A549 (cell line): ENCODE data around the gene SCG5.

Experiments used
- CBX2 ChIP-seq: fragments of 200-600 bp; sonication (generic); IDR thresholded peaks from 2 replicates; pipeline ENCODE4 v1.6.1; 2016; ENCODE audit warnings: low read depth, mild to moderate bottlenecking, borderline replicate concordance
- CEBPB ChIP-seq, 2 experiments: fragments of >200 bp in 1 of 2; sonication (Bioruptor Twin) in 1 of 2; formaldehyde crosslinking in 1 of 2; IDR thresholded peaks; 2 replicates each; pipeline ENCODE4 v1.6.1; 2012 to 2016
- CHD4 ChIP-seq: fragments of 200-600 bp; sonication (generic); IDR thresholded peaks from 2 replicates; pipeline ENCODE4 v1.6.1; 2016; ENCODE audit warnings: antibody characterized with exemption, mild to moderate bottlenecking, borderline replicate concordance
- CTCF ChIP-seq: fragments of >200 bp; sonication (Bioruptor Twin); formaldehyde crosslinking; IDR thresholded peaks from 3 replicates; pipeline ENCODE4 v1.5.1; 2016
- GATA3 ChIP-seq: IDR thresholded peaks from 2 replicates; pipeline ENCODE4 v1.6.1; 2012; ENCODE audit warnings: borderline replicate concordance
- JUN ChIP-seq, 2 experiments: fragments of >200 bp; sonication (Bioruptor Twin); formaldehyde crosslinking; IDR thresholded peaks; 2 replicates in 1 of 2; 3 replicates in 1 of 2; pipeline ENCODE4 v1.6.1; 2016 to 2017
- MAFK ChIP-seq: fragments of 450-650 bp; IDR thresholded peaks from 2 replicates; pipeline ENCODE4 v1.6.1; 2014; ENCODE audit not compliant: partially characterized antibody
- NR3C1 ChIP-seq: fragments of >200 bp; sonication (Bioruptor Twin); formaldehyde crosslinking; IDR thresholded peaks from 3 replicates; pipeline ENCODE4 v1.6.1; 2017
- POLR2A ChIP-seq: IDR thresholded peaks from 2 replicates; pipeline ENCODE4 v1.6.1; 2012; ENCODE audit warnings: mild to moderate bottlenecking, low read length
- RAD21 ChIP-seq, 2 experiments: fragments of >200 bp in 1 of 2; sonication (Bioruptor Twin) in 1 of 2; formaldehyde crosslinking in 1 of 2; IDR thresholded peaks in 1 of 2; conservative IDR thresholded peaks in 1 of 2; 2 replicates in 1 of 2; 3 replicates in 1 of 2; pipeline ENCODE4 v1.6.1; 2012 to 2018; ENCODE audit warnings: inconsistent platforms in 1 of 2
- RFX5 ChIP-seq: fragments of 450-650 bp; IDR thresholded peaks from 2 replicates; pipeline ENCODE4 v1.7.1; 2014; ENCODE audit warnings: antibody characterized with exemption, mild to moderate bottlenecking, moderate library complexity
- SMC3 ChIP-seq: fragments of >200 bp; sonication (Bioruptor Twin); formaldehyde crosslinking; IDR thresholded peaks from 3 replicates; pipeline ENCODE4 v1.6.1; 2018; ENCODE audit warnings: inconsistent platforms
- TF ChIP-seq, protein P1 (sequence below): fragments of 200-600 bp; sonication (generic); IDR thresholded peaks from 2 replicates; pipeline ENCODE4 v1.6.1; 2016; ENCODE audit warnings: antibody characterized with exemption, mild to moderate bottlenecking, moderate library complexity

GRCh38 chr15:32687556-32687955 lies 46.0 kb downstream of the SCG5 start:
- TF ChIP-seq JUN (IDR thresholded peaks at IDR 0.05) (no peak), CTCF (no peak), MAFK (peak; percentile 15), CHD4 (no peak), GATA3 (no peak), CEBPB (IDR thresholded peaks at IDR 0.05) (peak in 1 of 2 experiments; percentile 53; a peak in 2 of 4 replicates), RAD21 (conservative IDR thresholded peaks at IDR 0.05 in 1 of 2, IDR thresholded peaks at IDR 0.05 in 1 of 2) (no peak), RFX5 (no peak), CBX2 (no peak), SMC3 (0 out of 3 replicates have a peak, but pooled peaks have one; percentile 4), POLR2A (no peak), NR3C1 (no peak)
- TF ChIP-seq, protein P1, sequence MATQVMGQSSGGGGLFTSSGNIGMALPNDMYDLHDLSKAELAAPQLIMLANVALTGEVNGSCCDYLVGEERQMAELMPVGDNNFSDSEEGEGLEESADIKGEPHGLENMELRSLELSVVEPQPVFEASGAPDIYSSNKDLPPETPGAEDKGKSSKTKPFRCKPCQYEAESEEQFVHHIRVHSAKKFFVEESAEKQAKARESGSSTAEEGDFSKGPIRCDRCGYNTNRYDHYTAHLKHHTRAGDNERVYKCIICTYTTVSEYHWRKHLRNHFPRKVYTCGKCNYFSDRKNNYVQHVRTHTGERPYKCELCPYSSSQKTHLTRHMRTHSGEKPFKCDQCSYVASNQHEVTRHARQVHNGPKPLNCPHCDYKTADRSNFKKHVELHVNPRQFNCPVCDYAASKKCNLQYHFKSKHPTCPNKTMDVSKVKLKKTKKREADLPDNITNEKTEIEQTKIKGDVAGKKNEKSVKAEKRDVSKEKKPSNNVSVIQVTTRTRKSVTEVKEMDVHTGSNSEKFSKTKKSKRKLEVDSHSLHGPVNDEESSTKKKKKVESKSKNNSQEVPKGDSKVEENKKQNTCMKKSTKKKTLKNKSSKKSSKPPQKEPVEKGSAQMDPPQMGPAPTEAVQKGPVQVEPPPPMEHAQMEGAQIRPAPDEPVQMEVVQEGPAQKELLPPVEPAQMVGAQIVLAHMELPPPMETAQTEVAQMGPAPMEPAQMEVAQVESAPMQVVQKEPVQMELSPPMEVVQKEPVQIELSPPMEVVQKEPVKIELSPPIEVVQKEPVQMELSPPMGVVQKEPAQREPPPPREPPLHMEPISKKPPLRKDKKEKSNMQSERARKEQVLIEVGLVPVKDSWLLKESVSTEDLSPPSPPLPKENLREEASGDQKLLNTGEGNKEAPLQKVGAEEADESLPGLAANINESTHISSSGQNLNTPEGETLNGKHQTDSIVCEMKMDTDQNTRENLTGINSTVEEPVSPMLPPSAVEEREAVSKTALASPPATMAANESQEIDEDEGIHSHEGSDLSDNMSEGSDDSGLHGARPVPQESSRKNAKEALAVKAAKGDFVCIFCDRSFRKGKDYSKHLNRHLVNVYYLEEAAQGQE = no peak
